ENCODE measurements around the gene CDK12. TPM values are rescaled to one million over a fixed set of nuclear protein-coding genes. Genes with fewer than 3 reads are reported as not detected.
A peak's percentile ranks its signal among the peaks of the same experiment; 100 is the strongest.
"Not testable (repeated sequence)": the region's sequence is repeated elsewhere in the genome, so short reads cannot be mapped to it uniquely, and the experiment has no call there.

Gene CDK12
- total and polyA plus RNA-seq, 7 experiments from 2014 or later: 3.6 to 118 (median 103) TPM

- Histone ChIP-seq H3K4me3 (ENCODE audit: low read length) (no peak overlapping the region), H3K27me3 (ENCODE audit: control insufficient read depth in 2 of 2, insufficient read depth in 2 of 2, low read length in 2 of 2) (no peaks in the 10 kb centered on the region), H3K4me1 (ENCODE audit: control insufficient read depth in 2 of 2, insufficient read depth in 2 of 2, low read length in 2 of 2) (peaks cover 0 to 6% of the 10 kb centered on the region in 2 donors), H3K9me3 (ENCODE audit: control insufficient read depth in 2 of 3, low read length in 3 of 3) (no peaks in the 10 kb centered on the region), H3K27ac (ENCODE audit: low read depth, low read length) (no peak overlapping the region), H3K36me3 (ENCODE audit: control insufficient read depth in 2 of 3, insufficient read depth in 3 of 3, low read length in 3 of 3) (peaks cover 0 to 7% (median 0%) of the 10 kb centered on the region in 3 experiments)
- POLR2A ChIA-PET: no interaction called here
- H3K36me3 Mint-ChIP-seq: peaks cover 0 to 10% (median 4%) of the 10 kb centered on the region in 5 donors
- CTCF ChIA-PET: interaction anchor here (0.6 to 2.0 kb wide), 2 partner anchors 8 to 417 kb away, joined by 3 to 4 read pairs; no protein-coding TSS in a partner anchor
- no peak for ATAC-seq
- H3K4me3 Mint-ChIP-seq: no peak overlapping the region
- H3K27me3 Mint-ChIP-seq: no peaks in the 10 kb centered on the region
- peaks cover 15 to 26% (median 20%) of the 10 kb centered on the region in 7 donors for H3K4me1 Mint-ChIP-seq
- H3K27ac Mint-ChIP-seq: no peak overlapping the region
- no peaks in the 10 kb centered on the region for H3K9me3 Mint-ChIP-seq
- DNase-seq: no peak
- intact Hi-C loops (cut with micrococcal nuclease): no loop called here
Observed at GRCh38 chr17:39540611-39541010, 79.3 kb downstream of the CDK12 start.

- DNase-seq: no peak
- ChIA-PET CTCF (no interaction called here), POLR2A (no interaction called here)
- no peaks in the 10 kb centered on the region for H3K9me3 ChIP-seq (ENCODE audit: control insufficient read depth in 2 of 3, low read length in 3 of 3)
- Mint-ChIP-seq H3K27ac (no peak overlapping the region), H3K9me3 (no peaks in the 10 kb centered on the region), H3K27me3 (no peaks in the 10 kb centered on the region), H3K4me3 (no peak overlapping the region), H3K36me3 (peaks cover 0 to 10% (median 8%) of the 10 kb centered on the region in 5 donors), H3K4me1 (peaks cover 15 to 26% (median 20%) of the 10 kb centered on the region in 7 donors)
- H3K4me1 ChIP-seq (ENCODE audit: control insufficient read depth in 2 of 2, insufficient read depth in 2 of 2, low read length in 2 of 2): peaks cover 0 to 6% of the 10 kb centered on the region in 2 donors
- intact Hi-C loops (cut with micrococcal nuclease): no loop called here
- no peaks in the 10 kb centered on the region for H3K27me3 ChIP-seq (ENCODE audit: control insufficient read depth in 2 of 2, insufficient read depth in 2 of 2, low read length in 2 of 2)
- peaks cover 0 to 10% (median 3%) of the 10 kb centered on the region in 3 experiments for H3K36me3 ChIP-seq (ENCODE audit: control insufficient read depth in 2 of 3, insufficient read depth in 3 of 3, low read length in 3 of 3)
- no peak overlapping the region for H3K27ac ChIP-seq (ENCODE audit: low read depth, low read length)
- no peak for ATAC-seq
- no peak overlapping the region for H3K4me3 ChIP-seq (ENCODE audit: low read length)
Observed at GRCh38 chr17:39541652-39542051, 80.4 kb downstream of the CDK12 start.

- Histone ChIP-seq H3K4me1 (ENCODE audit: control insufficient read depth in 2 of 2, insufficient read depth in 2 of 2, low read length in 2 of 2) (peaks cover 0 to 6% of the 10 kb centered on the region in 2 donors), H3K27me3 (ENCODE audit: control insufficient read depth in 2 of 2, insufficient read depth in 2 of 2, low read length in 2 of 2) (no peaks in the 10 kb centered on the region), H3K36me3 (ENCODE audit: control insufficient read depth in 2 of 3, insufficient read depth in 3 of 3, low read length in 3 of 3) (peaks cover 0 to 18% (median 5%) of the 10 kb centered on the region in 3 experiments), H3K9me3 (ENCODE audit: control insufficient read depth in 2 of 3, low read length in 3 of 3) (no peaks in the 10 kb centered on the region), H3K27ac (ENCODE audit: low read depth, low read length) (no peak overlapping the region), H3K4me3 (ENCODE audit: low read length) (no peak overlapping the region)
- Mint-ChIP-seq H3K27me3 (no peaks in the 10 kb centered on the region), H3K4me3 (no peak overlapping the region), H3K27ac (no peak overlapping the region), H3K36me3 (peaks cover 0 to 20% (median 11%) of the 10 kb centered on the region in 5 donors), H3K9me3 (no peaks in the 10 kb centered on the region), H3K4me1 (peaks cover 11 to 20% (median 17%) of the 10 kb centered on the region in 7 donors)
- DNase-seq: no peak
- ChIA-PET POLR2A (interaction anchor here (0.9 kb wide), 1 partner anchor 50 kb away, joined by 4 read pairs; no protein-coding TSS in a partner anchor), CTCF (interaction anchor here (0.9 kb wide), 1 partner anchor 80 kb away, joined by 3 read pairs; no protein-coding TSS in a partner anchor)
- intact Hi-C loops (cut with micrococcal nuclease): no loop called here
- no peak for ATAC-seq
Observed at GRCh38 chr17:39543176-39543575, 81.9 kb downstream of the CDK12 start.

DNA sequence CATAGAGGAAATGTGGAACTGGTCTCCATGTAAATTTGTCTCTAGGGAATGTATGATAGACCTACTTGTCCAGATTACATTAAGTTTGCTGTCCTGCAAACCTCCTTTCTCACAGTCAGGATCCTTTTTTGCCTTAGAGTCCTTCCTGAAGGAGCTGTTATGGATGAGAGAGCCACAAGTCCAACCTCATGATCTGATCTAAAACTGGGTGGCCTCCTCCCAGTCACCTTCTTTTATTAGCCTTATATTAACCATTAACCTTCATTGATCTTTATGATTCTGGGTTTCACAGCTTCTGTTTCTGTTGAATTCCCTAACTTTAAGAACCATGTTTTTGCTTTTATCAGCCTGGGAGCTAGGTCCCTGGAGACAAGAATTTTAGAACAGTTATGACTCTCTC, 82.4 kb downstream of the CDK12 start:
- ChIA-PET CTCF (interaction anchor here (0.9 kb wide), 1 partner anchor 80 kb away, joined by 3 read pairs; no protein-coding TSS in a partner anchor), POLR2A (interaction anchor here (0.9 kb wide), 1 partner anchor 49 kb away, joined by 4 read pairs; no protein-coding TSS in a partner anchor)
- Mint-ChIP-seq H3K9me3 (no peaks in the 10 kb centered on the region), H3K27me3 (no peaks in the 10 kb centered on the region), H3K27ac (no peak overlapping the region), H3K4me3 (no peak overlapping the region), H3K4me1 (peaks cover 8 to 16% (median 12%) of the 10 kb centered on the region in 7 donors), H3K36me3 (peaks cover 0 to 20% (median 10%) of the 10 kb centered on the region in 5 donors)
- Histone ChIP-seq H3K27ac (ENCODE audit: low read depth, low read length) (no peak overlapping the region), H3K27me3 (ENCODE audit: control insufficient read depth in 2 of 2, insufficient read depth in 2 of 2, low read length in 2 of 2) (no peaks in the 10 kb centered on the region), H3K36me3 (ENCODE audit: control insufficient read depth in 2 of 3, insufficient read depth in 3 of 3, low read length in 3 of 3) (peaks cover 0 to 19% (median 5%) of the 10 kb centered on the region in 3 experiments), H3K4me3 (ENCODE audit: low read length) (no peak overlapping the region), H3K4me1 (ENCODE audit: control insufficient read depth in 2 of 2, insufficient read depth in 2 of 2, low read length in 2 of 2) (peaks cover 0 to 6% of the 10 kb centered on the region in 2 donors), H3K9me3 (ENCODE audit: control insufficient read depth in 2 of 3, low read length in 3 of 3) (no peaks in the 10 kb centered on the region)
- intact Hi-C loops (cut with micrococcal nuclease): no loop called here
- ATAC-seq (no peak), DNase-seq (no peak)

DNA sequence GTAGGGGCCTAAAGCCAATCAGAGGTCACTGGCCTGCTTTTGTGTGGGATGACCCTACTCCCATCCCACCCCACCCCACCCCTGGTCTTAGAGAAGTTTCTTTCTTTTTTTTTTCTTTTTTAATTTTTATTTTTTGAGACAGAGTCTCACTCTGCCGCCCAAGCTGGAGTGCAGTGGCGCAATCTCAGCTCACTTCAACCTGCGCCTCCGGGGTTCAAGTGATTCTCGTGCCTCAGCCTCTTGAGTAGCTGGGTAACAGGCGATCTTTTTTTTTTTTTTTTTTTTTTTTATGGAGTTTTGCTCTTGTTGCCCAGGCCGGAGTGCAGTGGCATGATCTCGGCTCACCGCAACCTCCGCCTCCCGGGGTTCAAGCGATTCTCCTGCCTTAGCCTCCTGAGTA, 83.1 kb downstream of the CDK12 start:
- H3K27ac Mint-ChIP-seq; H3K27ac ChIP-seq (ENCODE audit: low read depth, low read length); H3K9me3 ChIP-seq (ENCODE audit: control insufficient read depth in 2 of 3, low read length in 3 of 3); H3K4me1 ChIP-seq (ENCODE audit: control insufficient read depth in 2 of 2, insufficient read depth in 2 of 2, low read length in 2 of 2); intact Hi-C loops (cut with micrococcal nuclease); H3K4me3 Mint-ChIP-seq; ATAC-seq; H3K4me1 Mint-ChIP-seq; H3K4me3 ChIP-seq (ENCODE audit: low read length); H3K9me3 Mint-ChIP-seq; H3K27me3 ChIP-seq (ENCODE audit: control insufficient read depth in 2 of 2, insufficient read depth in 2 of 2, low read length in 2 of 2); H3K27me3 Mint-ChIP-seq; DNase-seq: not testable (repeated sequence)
- peaks cover 0 to 26% (median 5%) of the 10 kb centered on the region in 3 experiments for H3K36me3 ChIP-seq (ENCODE audit: control insufficient read depth in 2 of 3, insufficient read depth in 3 of 3, low read length in 3 of 3)
- H3K36me3 Mint-ChIP-seq: peaks cover 0 to 24% (median 14%) of the 10 kb centered on the region in 5 donors
- ChIA-PET POLR2A (interaction anchor here (0.9 to 1.3 kb wide), 2 partner anchors 9 to 48 kb away, joined by 3 to 4 read pairs; no protein-coding TSS in a partner anchor), CTCF (interaction anchor here (0.9 to 1.1 kb wide), 2 partner anchors 79 kb away, joined by 3 read pairs; no protein-coding TSS in a partner anchor)

GRCh38 chr17:39547713-39548478, 86.6 kb downstream of the CDK12 start:
- Histone ChIP-seq H3K9me3 (ENCODE audit: control insufficient read depth in 2 of 3, low read length in 3 of 3) (no peaks in the 10 kb centered on the region), H3K27me3 (ENCODE audit: control insufficient read depth in 2 of 2, insufficient read depth in 2 of 2, low read length in 2 of 2) (no peaks in the 10 kb centered on the region), H3K4me3 (ENCODE audit: low read length) (no peak overlapping the region), H3K36me3 (ENCODE audit: control insufficient read depth in 2 of 3, insufficient read depth in 3 of 3, low read length in 3 of 3) (peaks cover 0 to 56% (median 5%) of the 10 kb centered on the region in 3 experiments), H3K27ac (ENCODE audit: low read depth, low read length) (no peak overlapping the region), H3K4me1 (ENCODE audit: control insufficient read depth in 2 of 2, insufficient read depth in 2 of 2, low read length in 2 of 2) (no peaks in the 10 kb centered on the region)
- Mint-ChIP-seq H3K27me3 (no peaks in the 10 kb centered on the region), H3K4me3 (no peak overlapping the region), H3K4me1 (peaks cover 0 to 2% (median 0%) of the 10 kb centered on the region in 7 donors), H3K36me3 (peaks cover under 1 to 54% (median 28%) of the 10 kb centered on the region in 5 donors), H3K9me3 (no peaks in the 10 kb centered on the region), H3K27ac (no peak overlapping the region)
- intact Hi-C loops (cut with micrococcal nuclease): loop anchor here (1.0 to 5.0 kb wide), 4 partner anchors 74 to 206 kb away; partner anchors contain the start of gene GRB7 (in 1 of the 2)
- ChIA-PET CTCF (interaction anchor here (0.5 to 8.2 kb wide), 11 partner anchors 8 to 697 kb away, joined by 3 to 53 read pairs (median 3); no protein-coding TSS in a partner anchor), POLR2A (interaction anchor here (1.3 kb wide), 1 partner anchor 8 kb away, joined by 6 read pairs; no protein-coding TSS in a partner anchor)
- ATAC-seq (peak; percentile 87), DNase-seq (peak; percentile 43 to 81 (median 68))
